Prostate gland (tissue), 2 donors: ENCODE measurements around the gene RAB3C.

Source experiments
- POLR2AphosphoS5 ChIP-seq: sonication (generic); formaldehyde crosslinking; IDR thresholded peaks from one replicate; pipeline ENCODE4 v1.6.1; 2017; ENCODE audit warnings: antibody characterized with exemption
- TF ChIP-seq, protein P1 (sequence below), 4 experiments: fragments of 200-600 bp in 2 of 4; fragments of 450-650 bp in 2 of 4; sonication (generic) in 2 of 4; IDR thresholded peaks; 1 replicate in 3 of 4; 2 replicates in 1 of 4; pipeline ENCODE4 v1.5.1; 2016 to 2019; ENCODE audit warnings: antibody characterized with exemption in 4 of 4, mild to moderate bottlenecking in 2 of 4, moderate library complexity in 2 of 4

- no peak for TF ChIP-seq POLR2AphosphoS5
- TF ChIP-seq, protein P1, sequence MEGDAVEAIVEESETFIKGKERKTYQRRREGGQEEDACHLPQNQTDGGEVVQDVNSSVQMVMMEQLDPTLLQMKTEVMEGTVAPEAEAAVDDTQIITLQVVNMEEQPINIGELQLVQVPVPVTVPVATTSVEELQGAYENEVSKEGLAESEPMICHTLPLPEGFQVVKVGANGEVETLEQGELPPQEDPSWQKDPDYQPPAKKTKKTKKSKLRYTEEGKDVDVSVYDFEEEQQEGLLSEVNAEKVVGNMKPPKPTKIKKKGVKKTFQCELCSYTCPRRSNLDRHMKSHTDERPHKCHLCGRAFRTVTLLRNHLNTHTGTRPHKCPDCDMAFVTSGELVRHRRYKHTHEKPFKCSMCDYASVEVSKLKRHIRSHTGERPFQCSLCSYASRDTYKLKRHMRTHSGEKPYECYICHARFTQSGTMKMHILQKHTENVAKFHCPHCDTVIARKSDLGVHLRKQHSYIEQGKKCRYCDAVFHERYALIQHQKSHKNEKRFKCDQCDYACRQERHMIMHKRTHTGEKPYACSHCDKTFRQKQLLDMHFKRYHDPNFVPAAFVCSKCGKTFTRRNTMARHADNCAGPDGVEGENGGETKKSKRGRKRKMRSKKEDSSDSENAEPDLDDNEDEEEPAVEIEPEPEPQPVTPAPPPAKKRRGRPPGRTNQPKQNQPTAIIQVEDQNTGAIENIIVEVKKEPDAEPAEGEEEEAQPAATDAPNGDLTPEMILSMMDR (IDR thresholded peaks at IDR 0.05) = no peak
Observed at GRCh38 chr5:58851571-58851970, 268.7 kb downstream of the RAB3C start.
